B cell (primary cell): Measurements from ENCODE around the gene SLC35B3. TPM values are rescaled to one million over a fixed set of nuclear protein-coding genes. Genes with fewer than 3 reads are reported as not detected.

ENCODE experiments used
- ATAC-seq: fragments of 200-7000 bp; cut with Tn5 transposase; one replicate; pipeline ENCODE4 v1.10.0; 2021; ENCODE audit warnings: low read depth, mild to moderate bottlenecking, moderate number of reproducible peaks, moderate library complexity
- CTCF ChIA-PET: fragments of 350-600 bp; sonication (Branson Sonifier 250); formaldehyde crosslinking; loops from one replicate; lab custom pipeline; 2021; ENCODE audit warnings: antibody characterized with exemption, inconsistent platforms; lab: Charles Lee
- POLR2A ChIA-PET: fragments of 350-600 bp; sonication (Branson Sonifier 250); formaldehyde crosslinking; loops from one replicate; lab custom pipeline; 2021; ENCODE audit warnings: antibody characterized with exemption; lab: Charles Lee
- DNase-seq: peaks from one replicate; pipeline ENCODE4 v3.0.0; 2013
- H2AFZ ChIP-seq: 2 replicates; pipeline ENCODE4 v1.6.1; 2012; ENCODE audit warnings: mild to moderate bottlenecking, low read depth, low read length; ENCODE audit not compliant: insufficient read depth, poor library complexity, severe bottlenecking
- H3K27ac ChIP-seq, 2 donors: 1 replicate in 1 of 2; 2 replicates in 1 of 2; pipeline ENCODE4 v1.5.1; 2012 to 2013; ENCODE audit warnings: low read length in 2 of 2, mild to moderate bottlenecking in 2 of 2, moderate library complexity in 1 of 2
- H3K27me3 ChIP-seq, 4 experiments: fragments of 200-600 bp in 1 of 4; sonication (generic) in 1 of 4; replicated peaks in 1 of 4; 1 replicate in 2 of 4; 2 replicates in 2 of 4; pipeline versions ENCODE4 v1.6.1 to v1.7.0; 2013 to 2016; ENCODE audit warnings: low read length in 3 of 4, mild to moderate bottlenecking in 2 of 4, mixed read lengths in 1 of 4, moderate library complexity in 1 of 4; ENCODE audit not compliant: insufficient read depth in 4 of 4, control insufficient read depth in 3 of 4; ENCODE audit errors: control extremely low read depth in 1 of 4
- H3K36me3 ChIP-seq, 2 experiments: replicated peaks in 1 of 2; 1 replicate in 1 of 2; 2 replicates in 1 of 2; pipeline versions ENCODE4 v1.6.1 to v1.7.1; 2013; ENCODE audit warnings: low read length in 1 of 2; ENCODE audit not compliant: insufficient read depth in 2 of 2, control insufficient read depth in 1 of 2; ENCODE audit errors: control extremely low read depth in 1 of 2, extremely low read depth in 1 of 2
- H3K4me1 ChIP-seq, 2 donors: fragments of 200-600 bp in 1 of 2; sonication (generic) in 1 of 2; 1 replicate in 1 of 2; 2 replicates in 1 of 2; pipeline versions ENCODE4 v1.5.1 to v1.6.1; 2013 to 2017; ENCODE audit warnings: low read length in 2 of 2; ENCODE audit not compliant: control insufficient read depth in 2 of 2, insufficient read depth in 2 of 2
- H3K4me2 ChIP-seq: replicated peaks from 2 replicates; pipeline ENCODE3; 2012; ENCODE audit warnings: mild to moderate bottlenecking, low read depth, low read length; ENCODE audit not compliant: poor library complexity, severe bottlenecking
- H3K4me3 ChIP-seq, 5 experiments: fragments of 200-600 bp in 1 of 5; sonication (generic) in 1 of 5; 1 replicate in 3 of 5; 2 replicates in 2 of 5; pipeline versions ENCODE4 v1.5.1 to v1.7.0; 2011 to 2016; ENCODE audit warnings: low read length in 4 of 5, mild to moderate bottlenecking in 4 of 5, low read depth in 2 of 5, control low read depth in 1 of 5, moderate library complexity in 1 of 5; ENCODE audit not compliant: insufficient read depth in 1 of 5; ENCODE audit errors: control extremely low read depth in 1 of 5, extremely low read depth in 1 of 5
- H3K79me2 ChIP-seq: fragments of 200-600 bp; sonication (generic); one replicate; pipeline ENCODE4 v1.6.0; 2016; ENCODE audit warnings: low read length; ENCODE audit not compliant: control insufficient read depth, insufficient read depth
- H3K9ac ChIP-seq: fragments of 200-600 bp; sonication (generic); 2 replicates; pipeline ENCODE4 v1.6.1; 2017; ENCODE audit warnings: mild to moderate bottlenecking, low read length, moderate library complexity
- H3K9me3 ChIP-seq, 3 donors: one replicate each; pipeline versions ENCODE4 v1.6.1 to v1.7.1; 2013; ENCODE audit warnings: low read length in 2 of 3; ENCODE audit not compliant: control insufficient read depth in 2 of 3, insufficient read depth in 1 of 3; ENCODE audit errors: control extremely low read depth in 1 of 3
- H4K20me1 ChIP-seq: 2 replicates; pipeline ENCODE4 v1.6.0; 2012; ENCODE audit warnings: mild to moderate bottlenecking, low read length; ENCODE audit not compliant: insufficient read depth, control insufficient read depth, poor library complexity, severe bottlenecking
- H3K27ac Mint-ChIP-seq: one replicate; pipeline ENCODE4 v1.8.0; 2021; ENCODE audit warnings: mixed read lengths
- H3K27me3 Mint-ChIP-seq: one replicate; pipeline ENCODE4 v1.8.0; 2021; ENCODE audit warnings: mixed read lengths
- H3K4me1 Mint-ChIP-seq: one replicate; pipeline ENCODE4 v1.8.0; 2021; ENCODE audit warnings: mixed read lengths
- H3K4me3 Mint-ChIP-seq: one replicate; pipeline ENCODE4 v1.8.0; 2021; ENCODE audit warnings: mixed read lengths
- H3K9me3 Mint-ChIP-seq: one replicate; pipeline ENCODE4 v1.8.0; 2022; ENCODE audit warnings: mixed read lengths; ENCODE audit not compliant: insufficient read depth
- CTCF ChIP-seq: fragments of 200-600 bp; IDR thresholded peaks from one replicate; pipeline ENCODE4 v1.8.0; 2022; ENCODE audit warnings: antibody characterized with exemption, mild to moderate bottlenecking
- EZH2 ChIP-seq: IDR thresholded peaks from 2 replicates; pipeline ENCODE4 v1.6.1; 2012; ENCODE audit warnings: borderline replicate concordance, low read depth, mild to moderate bottlenecking, moderate library complexity, low read length; ENCODE audit not compliant: insufficient read depth, poor library complexity, severe bottlenecking
- WGBS: methylation state at CpG from one replicate; pipeline ENCODE4 v1.1.5; 2013; ENCODE audit warnings: missing lambda C conversion rate; ENCODE audit not compliant: insufficient coverage; 5-methylcytosine and 5-hydroxymethylcytosine counted together
- intact Hi-C: fragments of 100-400 bp; cut with micrococcal nuclease; formaldehyde crosslinking; loops from one replicate; pipeline ENCODE4 v1.10.0; 2022
- polyA plus RNA-seq: library from polyadenylated mRNA; depleted of rRNA; stranded (reverse); fragments of >200 nt; gene quantifications from 2 replicates; pipeline ENCODE4 v1.2.3, GENCODE V29; 2012
- total RNA-seq, 2 donors: library from RNA; stranded (reverse); fragments of 120-200 nt in 1 of 2; gene quantifications; 1 replicate in 1 of 2; 2 replicates in 1 of 2; pipeline versions ENCODE4 v1.2.3 to v1.2.4, GENCODE V29; 2013 to 2022

Gene SLC35B3
- total and polyA plus RNA-seq, 2 donors (not counting 1 experiment from before 2014, with no cell fraction given) = 9.5 to 17.1 TPM

- Mint-ChIP-seq H3K4me3 (no peak overlapping the region), H3K9me3 (no peaks in the 10 kb centered on the region), H3K27me3 (no peaks in the 10 kb centered on the region), H3K4me1 (no peaks in the 10 kb centered on the region), H3K27ac (no peak overlapping the region)
- H3K79me2 ChIP-seq = no peaks in the 10 kb centered on the region
- intact Hi-C loops = no loop called here
- TF ChIP-seq EZH2 = no peak
- no peak for TF ChIP-seq CTCF
- H3K27me3 ChIP-seq = no peaks in the 10 kb centered on the region
- DNase-seq = no peak
- no peak overlapping the region for H3K4me3 ChIP-seq
- no peaks in the 10 kb centered on the region for H3K9me3 ChIP-seq
- H3K4me1 ChIP-seq = no peaks in the 10 kb centered on the region
- H4K20me1 ChIP-seq = no peaks in the 10 kb centered on the region
- no peak overlapping the region for H3K4me2 ChIP-seq
- 100% methylated on average over 1 of the region's 3 CpGs for WGBS
- no peak overlapping the region for H3K9ac ChIP-seq
- CTCF ChIA-PET = no interaction called here
- H3K36me3 ChIP-seq = peaks cover 17 to 33% of the 10 kb centered on the region in 2 experiments
- POLR2A ChIA-PET = no interaction called here
- H3K27ac ChIP-seq = no peak overlapping the region
- H2AFZ ChIP-seq = no peak overlapping the region
- ATAC-seq = no peak
Measured at GRCh38 chr6:8420031-8420588, 15.2 kb downstream of the SLC35B3 start.

GRCh38 chr6:8415913-8416312, 19.4 kb downstream of the SLC35B3 start:
- intact Hi-C loops = no loop called here
- WGBS = no CpG with 5 or more reads among the region's 2 CpGs

More at GRCh38 chr6:8415913-8416312, 19.4 kb downstream of the SLC35B3 start:
- Histone ChIP-seq H3K4me3 (no peak overlapping the region), H3K79me2 (no peaks in the 10 kb centered on the region), H3K9me3 (no peaks in the 10 kb centered on the region), H3K27me3 (no peaks in the 10 kb centered on the region), H3K4me1 (no peaks in the 10 kb centered on the region), H3K4me2 (no peak overlapping the region), H3K9ac (no peak overlapping the region), H2AFZ (no peak overlapping the region), H4K20me1 (no peaks in the 10 kb centered on the region), H3K27ac (no peak overlapping the region), H3K36me3 (peaks cover 24 to 61% of the 10 kb centered on the region in 2 experiments)
- POLR2A ChIA-PET = no interaction called here
- no peaks in the 10 kb centered on the region for H3K9me3 Mint-ChIP-seq
- ATAC-seq (no peak), DNase-seq (no peak)
- TF ChIP-seq EZH2 (no peak), CTCF (no peak)
- no peaks in the 10 kb centered on the region for H3K4me1 Mint-ChIP-seq
- CTCF ChIA-PET = no interaction called here
- no peaks in the 10 kb centered on the region for H3K27me3 Mint-ChIP-seq
- H3K27ac Mint-ChIP-seq = no peak overlapping the region
- H3K4me3 Mint-ChIP-seq = no peak overlapping the region
